GM12892 (cell line): ENCODE results near the gene B4GALT3.

Experiments
- POLR2A ChIP-seq: IDR thresholded peaks from 2 replicates; pipeline ENCODE4 v1.6.1; 2011; ENCODE audit warnings: low read depth, low read length, control low read depth
- POLR2AphosphoS5 ChIP-seq: IDR thresholded peaks from 2 replicates; pipeline ENCODE4 v1.6.1; 2011; ENCODE audit warnings: low read depth, low read length, control low read depth
- TAF1 ChIP-seq: IDR thresholded peaks from 2 replicates; pipeline ENCODE4 v1.6.1; 2011; ENCODE audit warnings: low read depth, mild to moderate bottlenecking, control low read depth, low read length, borderline replicate concordance

GRCh38 chr1:161200992-161201835 is 23.9 kb upstream of the B4GALT3 start:
- TF ChIP-seq TAF1 (no peak), POLR2AphosphoS5 (no peak), POLR2A (no peak)
